Activated CD8-positive, alpha-beta memory T cell treated with anti-CD3 and anti-CD28 coated beads, Interleukin-2, amount 50 U/mL, for 48 hours (primary cell): Measurements from ENCODE around the gene MAP3K6.

Experiments used
- DNase-seq: peaks from one replicate; pipeline ENCODE4 v3.0.0-alpha.2; 2020

The MAP3K6 gene

DNA sequence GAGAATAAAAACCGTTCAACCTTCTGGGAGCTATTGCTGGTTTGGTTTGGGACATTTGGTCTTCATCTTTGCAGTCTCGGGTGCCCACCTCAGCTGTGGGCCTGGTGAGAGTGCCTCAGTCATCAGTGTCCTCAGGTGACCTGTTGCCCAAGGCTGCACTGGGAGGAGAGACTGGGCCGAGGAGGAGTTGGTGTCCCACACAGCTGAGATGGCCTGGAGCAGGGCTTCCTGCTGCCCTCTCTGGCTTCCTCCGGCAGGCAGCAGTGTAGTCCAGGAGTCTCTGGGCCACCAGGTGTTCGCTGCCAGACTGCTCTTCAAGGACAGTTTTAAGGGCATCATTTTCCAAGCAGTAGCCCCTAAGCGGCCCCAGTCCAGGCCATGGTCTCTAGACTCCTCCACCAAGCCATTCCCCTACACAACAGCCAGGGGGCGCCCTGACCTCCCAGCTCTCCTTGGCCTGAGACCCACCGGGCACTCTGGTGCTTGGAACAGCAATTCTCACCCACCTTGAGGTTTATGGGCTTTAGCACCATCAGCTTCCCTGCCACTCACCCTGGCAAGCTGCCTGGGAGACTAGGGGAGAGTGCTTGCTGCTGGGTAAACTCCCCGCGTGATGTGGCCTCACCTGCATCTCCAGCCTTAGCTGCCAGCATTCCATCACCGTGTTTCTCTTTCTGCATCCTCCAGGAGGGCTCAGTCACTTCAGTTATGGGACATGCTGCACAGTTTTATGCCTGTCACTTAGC lies 34.1 kb downstream of the MAP3K6 start:
- peak; percentile 82 for DNase-seq

DNA sequence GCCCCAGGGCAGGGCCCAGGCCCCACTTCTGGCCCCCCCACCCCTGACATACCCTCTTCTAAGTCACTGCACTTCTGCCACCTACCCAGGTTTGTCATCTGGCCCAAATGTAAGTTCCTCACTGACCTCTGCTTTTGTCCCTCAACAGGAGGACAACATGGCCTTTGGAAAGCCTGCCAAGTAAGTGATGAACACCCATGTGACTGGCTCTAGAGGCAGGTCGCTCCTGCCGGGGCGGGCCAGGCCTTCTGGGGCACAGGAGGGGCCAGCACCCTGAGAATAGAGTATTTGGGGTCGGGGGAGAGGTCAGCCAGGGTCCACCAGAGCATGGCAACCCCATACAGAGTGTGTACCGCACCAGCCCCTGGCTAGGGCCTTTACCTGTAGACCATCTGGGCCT lies 34.8 kb downstream of the MAP3K6 start:
- no peak for DNase-seq

DNA sequence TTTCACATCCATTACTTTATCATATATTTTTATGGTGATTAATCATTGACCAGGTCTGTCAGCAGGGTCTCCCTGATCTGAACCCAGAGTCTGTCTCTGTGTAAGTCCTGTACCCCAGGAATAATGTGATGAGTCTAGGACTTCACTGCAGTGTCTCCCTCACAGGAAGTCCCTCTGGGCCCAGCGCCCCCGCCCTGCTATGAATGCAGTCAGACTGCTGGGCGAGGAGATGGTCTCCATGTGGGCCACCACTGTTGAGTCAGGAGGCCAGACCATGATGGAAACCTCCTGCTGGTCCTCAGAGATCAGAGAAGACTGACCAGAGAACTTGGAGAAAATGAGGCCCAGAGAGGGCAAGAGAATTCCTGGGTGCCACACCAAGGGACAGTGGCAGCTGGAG lies 35.3 kb downstream of the MAP3K6 start:
- DNase-seq = no peak

DNA sequence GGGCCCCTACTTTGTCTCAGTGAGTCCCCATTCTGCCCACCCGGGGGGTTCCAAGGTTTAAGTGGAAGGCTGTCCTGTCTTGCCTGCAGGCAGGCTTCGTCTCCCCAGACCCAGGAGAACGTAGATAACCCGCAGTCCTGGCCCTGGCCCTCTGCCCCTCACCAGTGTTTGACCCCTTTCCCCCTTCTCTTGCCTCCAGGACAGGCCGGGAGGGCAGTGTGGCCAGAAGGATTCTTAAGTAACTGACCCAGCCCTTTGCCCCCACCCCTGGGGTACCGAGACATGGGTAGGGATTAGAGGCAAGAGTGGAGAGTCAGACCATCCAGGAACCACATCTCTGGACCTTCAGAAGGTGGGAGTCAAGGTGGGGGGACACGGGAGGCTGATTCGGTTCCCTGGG lies 36.0 kb downstream of the MAP3K6 start:
- DNase-seq = no peak

DNA sequence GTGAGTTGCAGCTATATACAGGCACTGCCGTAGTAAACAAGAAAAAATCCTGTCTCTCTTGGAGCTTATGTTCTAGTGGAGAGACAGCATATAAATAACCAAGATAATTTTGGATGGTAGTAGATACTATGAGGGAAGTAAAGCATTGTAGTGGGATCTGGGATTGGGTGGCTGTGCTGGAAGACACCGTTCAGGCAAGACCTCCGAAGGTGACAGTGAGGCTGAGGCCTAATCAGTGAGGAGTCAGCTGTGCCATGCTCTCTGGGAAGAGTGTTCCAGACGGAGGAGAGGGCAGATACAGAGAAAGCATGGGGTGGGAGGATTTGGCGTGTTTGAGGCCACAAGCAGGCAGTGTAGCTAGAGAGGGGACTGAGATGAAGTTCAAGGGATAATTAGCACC lies 38.8 kb downstream of the MAP3K6 start:
- no peak for DNase-seq

DNA sequence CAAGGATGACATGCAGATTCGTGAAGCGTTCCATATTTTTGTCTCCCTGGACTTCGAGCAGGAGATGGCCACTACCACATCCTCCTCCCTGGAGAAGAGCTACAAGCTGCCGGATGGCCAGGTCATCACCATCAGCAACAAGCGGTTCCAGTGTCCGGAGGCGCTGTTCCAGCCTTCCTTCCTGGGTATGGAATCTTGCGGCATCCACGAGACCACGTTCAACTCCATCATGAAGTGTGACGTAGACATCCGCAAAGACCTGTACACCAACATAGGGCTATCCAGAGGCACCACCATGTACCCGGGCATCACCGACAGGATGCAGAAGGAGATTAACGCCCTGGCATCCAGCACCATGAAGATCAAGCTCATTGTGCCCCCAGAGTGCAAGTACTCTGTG lies 41.5 kb downstream of the MAP3K6 start:
- DNase-seq = no peak

DNA sequence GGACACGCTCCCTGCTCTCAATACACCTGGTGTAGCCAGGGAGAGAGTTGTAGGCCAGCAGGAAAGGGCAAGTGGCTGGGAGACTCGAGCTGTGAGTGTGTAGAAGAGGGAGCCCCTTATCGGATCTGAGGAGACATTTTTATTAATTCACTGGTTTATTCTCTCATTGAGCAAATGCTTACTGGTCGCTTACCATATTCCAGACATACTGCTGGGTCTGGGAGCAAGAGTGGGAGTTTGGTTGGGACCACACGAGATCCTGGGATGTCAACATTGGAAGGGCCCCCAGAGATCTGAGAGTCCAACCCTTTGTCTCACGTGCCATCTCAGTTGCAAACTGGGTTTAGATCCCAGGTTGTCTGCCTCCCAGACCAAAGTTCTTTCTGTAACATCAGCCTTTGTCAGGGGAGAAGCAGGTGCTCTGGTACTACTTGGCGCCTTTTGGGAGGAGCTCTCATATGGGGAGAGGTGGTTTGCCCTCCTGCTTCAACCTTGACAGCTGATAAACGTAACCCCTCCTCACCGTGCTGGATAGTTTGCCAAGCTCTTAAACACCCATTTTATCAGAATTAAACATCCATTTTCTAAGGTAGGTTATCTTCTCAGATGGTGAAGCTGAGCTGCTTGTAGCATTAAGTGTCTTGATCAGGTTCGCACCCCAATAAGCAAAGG lies 44.1 kb downstream of the MAP3K6 start:
- DNase-seq = no peak

DNA sequence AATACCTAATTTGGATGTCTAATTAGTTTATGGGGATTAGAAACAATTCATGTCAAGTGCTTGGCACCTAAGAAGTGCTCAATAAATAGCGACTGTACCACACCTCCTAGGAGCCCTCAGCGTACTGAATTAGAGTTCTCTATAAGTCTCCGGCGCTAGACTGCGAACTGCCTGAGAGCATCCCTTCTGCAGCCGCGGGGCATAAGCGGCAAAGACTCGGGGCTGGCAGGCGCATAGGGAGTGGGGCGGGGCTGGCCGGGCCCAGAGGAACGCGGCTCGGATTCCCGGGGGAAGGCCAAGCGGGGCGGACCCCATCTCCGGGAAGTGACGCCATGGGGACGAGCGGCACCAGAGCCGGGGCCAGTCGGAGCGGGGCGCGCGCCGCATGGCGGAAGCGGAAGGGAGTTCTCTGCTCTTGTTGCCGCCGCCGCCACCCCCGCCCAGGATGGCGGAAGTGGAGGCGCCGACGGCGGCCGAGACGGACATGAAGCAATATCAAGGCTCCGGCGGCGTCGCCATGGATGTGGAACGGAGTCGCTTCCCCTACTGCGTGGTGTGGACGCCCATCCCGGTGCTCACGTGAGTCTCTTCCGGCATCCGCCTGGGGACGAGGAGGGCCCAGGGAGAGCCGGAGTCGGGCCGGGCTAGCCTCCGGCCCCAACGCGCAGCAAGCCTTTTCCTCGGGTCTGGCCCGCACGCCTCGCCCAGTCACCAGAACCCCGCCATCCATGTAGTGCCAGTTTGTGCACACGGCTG lies 44.8 kb downstream of the MAP3K6 start, which contains the start of gene TMEM222:
Gene TMEM222, plus strand, starts transcription at position 351 of the 756 bp plus-strand sequence. Its CDS starts 35 bp downstream, at position 386.
- DNase-seq = peak; percentile 99

DNA sequence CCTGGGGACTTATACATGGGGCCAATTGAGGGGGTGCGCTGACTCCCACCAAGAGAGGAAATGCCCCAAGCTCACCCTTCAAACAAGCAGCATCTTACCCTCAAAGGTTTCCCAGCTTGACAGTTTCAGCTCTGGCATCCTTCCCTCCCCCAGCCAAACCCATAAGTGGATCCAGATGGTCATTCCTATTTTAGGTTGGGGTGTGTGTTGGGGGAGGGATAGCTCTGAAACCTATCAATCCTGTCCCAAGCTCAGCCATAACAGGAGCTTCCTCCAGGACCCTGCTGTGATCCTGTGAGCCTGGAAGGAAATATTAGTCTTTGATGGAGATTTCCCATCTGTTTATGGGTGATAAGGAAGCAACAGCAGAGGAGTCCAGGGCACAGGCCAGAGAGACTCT lies 48.2 kb downstream of the MAP3K6 start:
- DNase-seq = no peak

DNA sequence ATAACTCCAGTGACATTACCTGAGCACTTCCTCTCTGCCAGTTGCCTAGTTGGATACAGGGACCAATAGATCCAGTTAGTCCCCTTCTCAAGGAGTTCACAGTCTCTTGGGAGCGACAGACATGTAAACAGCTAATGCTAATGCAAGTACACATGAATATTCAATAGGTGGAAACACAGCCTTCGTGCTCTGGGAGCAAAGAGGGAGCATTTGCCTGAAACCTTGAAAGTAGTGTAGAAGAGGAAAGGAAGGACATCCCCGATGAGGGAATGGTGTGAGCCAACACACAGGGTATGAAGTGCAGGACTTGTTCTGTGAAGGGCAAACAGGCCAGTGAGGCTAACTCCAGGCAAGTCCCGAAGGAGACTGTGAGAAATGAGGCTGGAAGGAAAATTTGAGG lies 48.6 kb downstream of the MAP3K6 start:
- DNase-seq = no peak

DNA sequence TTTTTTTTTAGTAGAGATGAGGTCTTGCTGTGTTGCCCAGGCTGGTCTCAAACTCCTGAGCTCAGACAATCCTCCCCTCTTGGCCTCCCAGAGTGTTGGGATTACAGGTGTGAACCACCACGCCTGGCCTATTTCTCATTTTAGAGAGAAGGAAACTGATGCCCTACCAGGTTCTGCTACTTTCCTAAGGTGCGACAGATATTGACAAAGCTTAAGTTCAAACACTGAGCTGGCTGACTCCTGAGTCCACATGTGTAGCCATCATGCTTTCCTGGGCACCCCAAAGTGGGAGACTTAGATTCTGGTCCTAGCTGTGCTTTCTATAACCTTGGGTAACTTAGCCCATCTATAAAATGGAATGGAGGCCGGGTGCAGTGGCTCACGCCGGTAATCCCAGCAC lies 49.9 kb downstream of the MAP3K6 start:
- no peak for DNase-seq

DNA sequence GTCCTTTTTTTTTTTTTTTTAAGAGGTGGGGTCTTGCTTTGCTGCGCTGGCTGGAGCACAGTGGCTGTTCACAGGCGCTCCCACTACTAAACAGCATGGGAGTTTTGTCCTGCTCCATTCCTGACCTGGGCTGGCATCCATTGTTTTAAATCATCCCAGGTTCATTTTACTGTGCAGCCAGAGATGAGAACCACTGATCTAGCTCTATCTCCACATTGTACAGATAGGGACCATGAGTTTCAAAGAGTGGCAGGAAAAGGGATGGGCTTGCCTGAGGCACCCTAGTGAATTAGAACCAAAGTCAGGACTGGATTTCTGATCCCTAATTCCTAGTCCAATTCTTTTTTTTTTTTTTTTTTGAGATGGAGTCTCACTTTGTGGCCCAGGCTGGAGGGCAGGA lies 52.0 kb downstream of the MAP3K6 start:
- no peak for DNase-seq

DNA sequence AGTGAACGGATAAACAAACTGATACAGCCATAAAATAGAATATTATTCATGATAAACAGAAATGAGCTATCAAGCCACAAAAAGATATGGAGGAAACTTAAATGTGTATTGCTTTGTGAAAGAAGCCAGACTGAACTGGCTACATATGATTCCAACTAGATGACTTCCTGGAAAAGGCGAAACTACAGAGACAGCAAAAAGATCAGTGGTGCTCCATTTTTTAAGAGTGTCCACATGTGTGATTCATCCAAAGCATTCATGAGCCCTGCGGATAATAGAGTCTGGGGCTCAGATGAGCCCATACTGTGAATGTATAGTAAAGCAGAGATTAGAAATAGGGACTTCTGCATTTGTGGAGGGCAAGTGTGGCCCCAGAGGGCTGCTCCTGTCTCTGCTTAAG lies 52.6 kb downstream of the MAP3K6 start:
- no peak for DNase-seq

DNA sequence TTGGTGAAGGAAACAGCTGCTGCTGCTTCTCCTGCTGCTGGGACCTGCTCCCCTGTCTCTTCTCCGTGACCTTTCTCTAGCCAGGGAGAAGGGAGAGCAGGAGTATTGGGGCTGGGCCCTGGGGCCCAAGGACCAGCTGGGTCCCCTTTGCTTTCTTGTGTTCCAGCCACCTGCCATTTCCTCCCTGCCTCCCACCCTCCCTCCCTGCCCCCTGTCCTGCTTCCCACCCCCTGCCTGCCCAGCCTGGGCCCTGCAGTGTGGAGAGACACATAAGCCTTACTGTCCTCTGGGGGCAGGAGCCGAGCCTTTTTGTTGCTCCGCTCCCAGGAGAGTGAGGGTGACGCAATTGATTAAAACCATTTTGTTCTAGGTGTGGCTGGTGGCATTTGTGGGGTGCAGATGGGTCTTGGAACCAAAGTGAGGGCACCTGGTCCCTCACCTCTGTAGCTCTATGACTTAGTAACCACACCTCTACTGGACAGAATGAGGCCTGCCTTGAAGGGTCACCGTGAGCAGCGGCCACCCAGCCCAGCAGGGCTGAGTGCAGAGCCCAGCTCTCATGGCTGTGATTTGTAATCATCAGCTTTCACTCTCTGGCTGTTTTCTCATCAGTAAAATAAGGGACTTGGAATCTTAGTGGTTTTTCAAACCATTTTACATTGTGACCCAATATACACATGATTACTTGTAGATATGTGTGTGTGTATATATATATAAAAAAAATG lies 58.7 kb downstream of the MAP3K6 start:
- no peak for DNase-seq

DNA sequence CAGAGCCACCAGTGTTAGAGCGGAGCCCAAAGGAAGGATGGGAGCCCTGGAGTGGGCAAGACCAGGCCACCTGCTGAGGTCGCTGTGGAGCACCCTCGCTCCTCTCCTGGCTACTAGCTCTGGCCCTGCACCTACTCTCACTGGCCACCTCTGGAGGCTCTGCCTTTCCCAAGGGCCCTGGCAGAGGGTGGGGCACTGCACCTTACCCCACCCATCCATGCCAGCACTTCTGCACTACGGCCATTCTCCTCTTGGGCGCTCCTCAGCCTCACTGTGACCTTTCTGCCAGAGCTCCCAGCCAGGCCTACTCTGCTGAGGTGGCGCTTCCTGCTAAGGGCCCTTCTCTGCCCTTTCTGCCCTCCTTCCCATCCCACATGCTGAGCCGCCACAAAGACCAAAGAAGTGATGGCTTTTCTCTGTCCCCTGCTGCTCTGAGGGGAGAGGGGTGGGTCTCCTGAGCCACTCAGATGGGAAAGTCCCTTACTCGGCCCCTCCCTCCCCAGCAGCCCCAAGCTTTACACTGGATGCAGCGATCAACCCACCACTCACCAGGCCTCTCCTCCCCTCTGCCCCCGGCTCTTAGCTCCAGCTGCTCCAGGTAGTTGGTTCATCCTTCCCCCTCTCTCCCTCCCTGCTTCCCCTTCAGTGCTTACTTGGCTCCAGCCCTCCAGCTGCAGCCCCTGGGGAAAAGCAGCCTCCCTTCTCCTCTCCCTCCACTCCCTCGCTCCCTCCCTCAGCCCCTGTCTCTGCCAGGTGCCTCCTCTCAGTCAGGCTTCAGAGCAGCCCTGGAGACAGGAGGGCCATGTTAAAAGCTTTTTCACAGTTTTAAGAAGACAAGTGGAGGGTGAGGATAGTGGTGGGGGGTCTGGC lies 59.6 kb downstream of the MAP3K6 start:
- DNase-seq = no peak

DNA sequence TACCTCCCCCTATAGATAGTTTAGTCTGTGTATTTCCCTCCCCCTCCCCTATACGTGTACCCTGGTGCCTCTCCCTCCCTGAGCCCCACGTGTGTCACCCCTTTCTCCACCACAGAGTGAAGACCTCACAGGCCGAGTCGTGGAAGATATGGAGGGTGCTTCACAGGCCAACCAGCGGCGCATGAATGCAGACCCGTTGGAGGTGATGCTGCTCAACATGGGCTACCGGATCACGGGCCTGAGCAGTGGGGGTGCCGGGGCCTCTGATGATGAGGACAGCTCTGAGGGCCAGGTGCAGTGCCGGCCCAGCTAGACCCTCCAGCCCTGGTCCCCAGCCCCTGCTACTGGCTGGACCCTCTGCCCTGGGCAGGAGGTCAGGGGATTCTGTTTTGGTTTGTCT lies 60.7 kb downstream of the MAP3K6 start:
- no peak for DNase-seq
